Forelimb muscle (tissue), 1 donor: ENCODE data around the gene SLC6A9. TPM values are rescaled to one million over a fixed set of nuclear protein-coding genes. Genes with fewer than 3 reads are reported as not detected.

Experiments used
- polyA plus RNA-seq: library from polyadenylated mRNA; unstranded; fragments of 120-200 nt; gene quantifications from one replicate; pipeline ENCODE4 v1.2.1, GENCODE V29; 2013; ENCODE audit not compliant: insufficient read length

Gene SLC6A9
- polyA plus RNA-seq, 1 donor, result 3.2 TPM

Other genes with a start within 250 kb of the SLC6A9 start
- 1.6 TPM for gene ARTN, start 97.7 kb downstream of the SLC6A9 start, polyA plus RNA-seq
- 30.8 TPM for gene IPO13, start 84.5 kb downstream of the SLC6A9 start, polyA plus RNA-seq
- gene DPH2, start 61.5 kb downstream of the SLC6A9 start, polyA plus RNA-seq, result 18.6 TPM
- 46.9 TPM for gene ATP6V0B, start 56.5 kb downstream of the SLC6A9 start, polyA plus RNA-seq
- 42.0 TPM for gene B4GALT2, start 52.3 kb downstream of the SLC6A9 start, polyA plus RNA-seq
- gene CCDC24, start 39.9 kb downstream of the SLC6A9 start, polyA plus RNA-seq, result 0.78 TPM
- 0.13 TPM for gene KLF17, start 87.4 kb upstream of the SLC6A9 start, polyA plus RNA-seq
- gene KLF18, start 110.2 kb upstream of the SLC6A9 start, polyA plus RNA-seq, result not detected
- gene DMAP1, start 182.0 kb upstream of the SLC6A9 start, polyA plus RNA-seq, result 42.1 TPM